ENCODE measurements around the gene SLC26A1. TPM values are rescaled to one million over a fixed set of nuclear protein-coding genes. Genes with fewer than 3 reads are reported as not detected.

Gene SLC26A1
- total RNA-seq, 6 experiments from 2014 or later, result 9.6 to 30.9 (median 23.0) TPM

GRCh38 chr4:1019729-1020470 is 26.7 kb upstream of the SLC26A1 start:
- TF ChIP-seq POLR2A (IDR thresholded peaks at IDR 0.05) (no peak), CTCF (IDR thresholded peaks at IDR 0.05) (no peak)
- H3K9me3 ChIP-seq, result no peaks in the 10 kb centered on the region
- H3K27me3 ChIP-seq, result no peaks in the 10 kb centered on the region
- intact Hi-C loops (cut with DNase I), result loop anchor here in 1 of 2 donors (10.0 kb wide), 1 partner anchor 205 kb away; no protein-coding TSS in a partner anchor
- H3K4me1 ChIP-seq, result no peaks in the 10 kb centered on the region
- H3K4me3 ChIP-seq, result no peak overlapping the region
- no peak overlapping the region for H3K27ac ChIP-seq
- no peak for ATAC-seq
- DNase-seq, result no peak
- no CpG with 5 or more reads among the region's 23 CpGs for WGBS (ENCODE audit: insufficient coverage, low coverage, low lambda C conversion rate, missing lambda C conversion rate)
- peaks cover 0 to 8% (median 2%) of the 10 kb centered on the region in 4 donors for H3K36me3 ChIP-seq

GRCh38 chr4:1019320-1019719 is 26.1 kb upstream of the SLC26A1 start:
- DNase-seq, result no peak
- H3K27ac ChIP-seq, result no peak overlapping the region
- ATAC-seq, result no peak
- no peaks in the 10 kb centered on the region for H3K4me1 ChIP-seq
- intact Hi-C loops (cut with DNase I), result no loop called here
- peaks cover 0 to 2% (median under 1%) of the 10 kb centered on the region in 4 donors for H3K36me3 ChIP-seq
- WGBS (ENCODE audit: insufficient coverage, low coverage, low lambda C conversion rate, missing lambda C conversion rate), result no CpG with 5 or more reads among the region's 9 CpGs
- H3K27me3 ChIP-seq, result no peaks in the 10 kb centered on the region
- no peaks in the 10 kb centered on the region for H3K9me3 ChIP-seq
- H3K4me3 ChIP-seq, result no peak overlapping the region
- TF ChIP-seq POLR2A (IDR thresholded peaks at IDR 0.05) (no peak), CTCF (IDR thresholded peaks at IDR 0.05) (no peak)

GRCh38 chr4:1018147-1019020 is 25.2 kb upstream of the SLC26A1 start:
- no CpG with 5 or more reads among the region's 29 CpGs for whole genome bisulfite sequencing (ENCODE audit: insufficient coverage, low coverage, low lambda C conversion rate, missing lambda C conversion rate)
- intact Hi-C loops (cut with DNase I), result no loop called here
- H3K36me3 ChIP-seq, result peaks cover 0 to 3% (median 0%) of the 10 kb centered on the region in 4 donors
- H3K4me3 ChIP-seq, result no peak overlapping the region
- no peaks in the 10 kb centered on the region for H3K27me3 ChIP-seq
- ATAC-seq (no peak), DNase-seq (no peak)
- no peak overlapping the region for H3K27ac ChIP-seq
- H3K9me3 ChIP-seq, result no peaks in the 10 kb centered on the region
- TF ChIP-seq POLR2A (IDR thresholded peaks at IDR 0.05) (no peak), CTCF (IDR thresholded peaks at IDR 0.05) (no peak)
- peaks cover 0 to 6% (median 3%) of the 10 kb centered on the region in 4 donors for H3K4me1 ChIP-seq

- intact Hi-C loops (cut with DNase I), result no loop called here
- no peak for ATAC-seq
- 90% methylated on average over 6 of the region's 15 CpGs for WGBS (ENCODE audit: insufficient coverage, low coverage, low lambda C conversion rate, missing lambda C conversion rate)
These were observed 24.5 kb upstream of the SLC26A1 start for GRCh38 chr4:1017706-1018105.

More at GRCh38 chr4:1017706-1018105, 24.5 kb upstream of the SLC26A1 start:
- Histone ChIP-seq H3K4me1 (peaks cover 0 to 12% (median 6%) of the 10 kb centered on the region in 4 donors), H3K4me3 (no peak overlapping the region), H3K27me3 (no peaks in the 10 kb centered on the region), H3K9me3 (no peaks in the 10 kb centered on the region), H3K36me3 (peaks cover 0 to 8% (median 0%) of the 10 kb centered on the region in 4 donors), H3K27ac (no peak overlapping the region)
- no peak for TF ChIP-seq POLR2A (IDR thresholded peaks at IDR 0.05)
- TF ChIP-seq CTCF (IDR thresholded peaks at IDR 0.05), result no peak
- no peak for DNase-seq
